Hematopoietic multipotent progenitor cell treated with erythropoietin and hydrocortisone succinate and interleukin-3 and kit ligand, for 4 days (in vitro differentiated cells): Measurements from ENCODE around the gene DEFB131B.
"Not testable (repeated sequence)": the region's sequence is repeated elsewhere in the genome, so short reads cannot be mapped to it uniquely, and the experiment has no call there.

Experiments used
- DNase-seq: peaks from one replicate; pipeline ENCODE4 v3.0.0-alpha.2; 2015

Gene DEFB131B

GRCh38 chr11:71911986-71912340, 33.7 kb downstream of the DEFB131B start:
- DNase-seq, result not testable (repeated sequence)

GRCh38 chr11:71913756-71914526, 35.7 kb downstream of the DEFB131B start:
- no peak for DNase-seq

- no peak for DNase-seq
These were observed 36.5 kb downstream of the DEFB131B start for GRCh38 chr11:71914617-71915189.

- no peak for DNase-seq
These were observed 39.4 kb downstream of the DEFB131B start for GRCh38 chr11:71917646-71918140.

- peak; percentile 95 for DNase-seq
These were observed 49.8 kb downstream of the DEFB131B start, which contains the start of gene XNDC1N for GRCh38 chr11:71927820-71928736. XNDC1N (minus strand) TSS chr11:71928594; CDS start chr11:71923353, 5,241 bp downstream.

- DNase-seq, result peak; percentile 99
These were observed 50.6 kb downstream of the DEFB131B start, which contains the start of gene RNF121 for GRCh38 chr11:71928737-71929443. RNF121 (plus strand) TSS chr11:71929046; CDS start chr11:71929062, 16 bp downstream.

GRCh38 chr11:71929491-71929890, 51.2 kb downstream of the DEFB131B start:
- DNase-seq, result no peak

GRCh38 chr11:71930556-71931244, 52.4 kb downstream of the DEFB131B start:
- DNase-seq, result no peak

GRCh38 chr11:71931245-71931602, 53.0 kb downstream of the DEFB131B start:
- DNase-seq, result no peak

GRCh38 chr11:71933141-71933933, 55.1 kb downstream of the DEFB131B start:
- DNase-seq, result no peak
